HG03354 (cell line): ENCODE measurements around the gene TCP11.

Experiments used
- ATAC-seq: cut with Tn5 transposase; IDR thresholded peaks from one replicate; pipeline ENCODE4 v1.9.1; 2021; ENCODE audit warnings: mild to moderate bottlenecking; ENCODE audit not compliant: unreplicated experiment, poor library complexity, severe bottlenecking

TCP11 gene

GRCh38 chr6:35083507-35083906 is 57.6 kb downstream of the TCP11 start:
- ATAC-seq: no peak

DNA sequence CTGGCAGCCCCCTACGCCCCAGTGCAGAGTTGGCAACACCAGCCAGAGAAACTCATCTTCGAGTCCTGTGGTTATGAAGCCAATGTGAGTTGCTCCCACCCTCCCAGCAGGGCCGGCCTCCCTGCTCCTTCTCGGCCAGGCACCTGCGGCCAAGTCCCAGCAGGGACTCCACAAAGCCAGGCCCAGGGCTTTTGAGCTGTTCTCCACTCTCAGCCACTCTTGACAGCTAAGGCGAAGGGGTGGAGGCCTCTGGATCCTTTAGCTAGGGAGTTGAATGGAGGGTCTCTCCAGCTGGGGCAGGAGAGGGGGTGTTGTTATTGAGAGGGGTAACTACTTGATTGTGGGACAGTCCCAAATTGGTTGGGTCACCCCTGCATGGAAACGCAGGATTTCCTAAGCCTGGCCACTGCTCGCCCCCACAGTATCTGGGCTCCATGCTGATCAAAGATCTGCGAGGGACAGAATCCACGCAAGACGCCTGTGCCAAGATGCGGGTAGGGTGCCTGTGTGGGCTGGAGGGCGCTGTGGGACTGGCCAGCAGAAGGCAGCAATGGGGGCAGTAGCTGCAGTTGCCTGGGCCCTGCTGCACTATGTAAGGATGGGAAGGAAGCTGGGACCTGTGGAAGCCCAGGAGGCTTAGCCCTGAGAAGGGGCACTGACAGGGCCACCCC is 58.3 kb downstream of the TCP11 start:
- no peak for ATAC-seq

GRCh38 chr6:35082046-35082732 is 59.0 kb downstream of the TCP11 start:
- no peak for ATAC-seq

DNA sequence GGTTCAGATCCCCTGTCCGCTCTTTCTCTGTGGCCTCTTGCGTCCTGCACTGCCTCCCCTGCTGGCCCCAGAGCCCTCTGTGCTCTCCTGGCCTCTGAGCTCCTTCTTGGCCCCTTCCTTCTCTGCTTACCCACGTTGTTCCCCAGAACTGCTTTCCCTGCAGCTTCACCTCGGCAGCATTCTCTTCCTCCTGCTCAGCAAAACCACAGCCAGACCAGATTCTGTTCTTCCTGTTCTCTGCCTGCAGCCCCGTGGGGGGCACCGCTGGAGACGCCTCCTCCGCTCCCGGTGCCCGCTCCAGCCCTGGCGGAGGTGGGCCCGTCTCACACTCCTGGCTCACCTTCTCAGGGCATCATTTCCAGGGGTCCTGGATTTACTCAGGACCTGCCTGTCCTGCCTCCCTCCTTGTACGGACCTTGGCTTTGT is 59.7 kb downstream of the TCP11 start:
- no peak for ATAC-seq

GRCh38 chr6:35080821-35081425 is 60.2 kb downstream of the TCP11 start:
- ATAC-seq: no peak

DNA sequence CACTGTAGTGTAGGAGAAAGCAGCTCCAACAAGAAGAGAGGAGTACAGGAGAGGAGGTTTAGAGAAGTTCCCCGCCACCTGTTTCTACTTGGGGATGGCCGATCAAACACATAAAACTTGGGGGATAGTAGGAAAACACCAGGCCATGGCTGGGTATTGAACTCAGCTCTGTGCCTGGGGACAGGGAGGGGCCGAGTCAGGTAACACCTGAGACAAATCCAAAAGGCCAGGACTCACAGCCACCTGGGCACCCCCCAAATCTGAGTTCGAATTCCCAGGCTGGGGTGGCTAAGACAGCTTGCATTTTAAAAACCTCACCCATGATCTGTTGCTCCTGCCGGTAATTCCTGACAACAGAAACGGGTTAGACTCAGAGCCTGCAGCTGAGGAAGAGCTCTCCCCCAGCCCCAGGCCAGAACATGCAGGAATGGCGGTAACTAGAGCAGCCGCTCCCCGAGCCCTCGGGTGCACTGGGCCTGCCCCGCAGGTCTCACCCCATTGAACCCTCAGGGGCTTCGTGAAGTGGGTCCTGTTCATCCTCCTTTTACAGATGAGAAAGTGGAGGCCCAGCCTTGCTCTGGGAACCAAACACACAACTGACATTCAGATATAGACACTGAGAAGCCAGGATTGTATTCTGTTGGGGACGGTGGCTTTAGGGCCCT is 61.0 kb downstream of the TCP11 start:
- ATAC-seq: no peak

GRCh38 chr6:35079311-35080000 is 61.7 kb downstream of the TCP11 start:
- ATAC-seq: no peak

- no peak for ATAC-seq
Measured at GRCh38 chr6:35078896-35079295, 62.2 kb downstream of the TCP11 start.

DNA sequence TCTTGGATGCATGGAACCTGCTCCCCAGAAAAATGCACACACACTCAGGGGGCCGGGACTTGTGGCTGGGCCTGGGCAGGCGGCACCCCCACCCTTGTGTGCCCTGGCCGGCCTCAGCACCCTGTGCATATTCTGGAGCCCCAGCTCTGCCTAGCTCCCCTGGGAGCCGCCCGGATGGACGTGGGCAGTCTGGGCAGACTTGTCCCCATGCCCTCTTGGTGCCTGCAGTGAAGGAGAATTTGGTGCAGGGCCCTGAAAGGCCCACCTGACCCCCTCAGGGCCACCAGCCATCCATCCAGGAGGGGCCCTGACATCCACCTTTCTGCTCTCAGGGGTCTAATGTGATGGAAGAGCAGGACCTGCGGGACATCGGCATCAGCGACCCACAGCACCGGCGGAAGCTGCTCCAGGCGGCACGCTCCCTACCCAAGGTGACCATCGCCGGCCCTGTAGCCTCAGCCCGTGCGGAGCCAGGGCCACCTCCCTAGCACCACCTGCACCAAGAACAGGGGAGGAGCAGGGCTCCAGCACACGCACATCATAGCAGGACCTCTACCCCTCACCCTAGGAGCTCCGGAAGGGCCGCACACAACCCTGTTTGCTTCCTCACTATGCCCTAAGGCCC is 62.8 kb downstream of the TCP11 start:
- no peak for ATAC-seq

DNA sequence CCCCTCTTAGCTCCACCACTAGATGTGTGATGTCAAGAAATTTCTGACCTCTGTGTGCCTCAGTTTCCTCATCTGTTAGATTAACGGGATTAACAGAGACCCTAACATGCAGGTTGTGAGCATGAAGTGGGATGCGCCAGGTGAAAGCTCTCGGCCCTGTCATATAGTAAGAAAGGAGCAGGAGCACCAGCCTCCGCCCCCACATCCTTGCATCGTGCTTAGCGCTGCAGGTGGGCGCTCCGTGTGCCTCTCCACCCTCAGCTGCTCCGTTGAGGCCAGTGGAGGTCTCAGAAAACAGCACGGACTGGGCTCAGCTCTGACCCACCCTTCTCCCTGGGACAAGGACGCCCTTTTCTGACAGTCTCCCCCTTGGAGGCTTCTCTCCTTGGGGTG is 63.4 kb downstream of the TCP11 start:
- no peak for ATAC-seq

DNA sequence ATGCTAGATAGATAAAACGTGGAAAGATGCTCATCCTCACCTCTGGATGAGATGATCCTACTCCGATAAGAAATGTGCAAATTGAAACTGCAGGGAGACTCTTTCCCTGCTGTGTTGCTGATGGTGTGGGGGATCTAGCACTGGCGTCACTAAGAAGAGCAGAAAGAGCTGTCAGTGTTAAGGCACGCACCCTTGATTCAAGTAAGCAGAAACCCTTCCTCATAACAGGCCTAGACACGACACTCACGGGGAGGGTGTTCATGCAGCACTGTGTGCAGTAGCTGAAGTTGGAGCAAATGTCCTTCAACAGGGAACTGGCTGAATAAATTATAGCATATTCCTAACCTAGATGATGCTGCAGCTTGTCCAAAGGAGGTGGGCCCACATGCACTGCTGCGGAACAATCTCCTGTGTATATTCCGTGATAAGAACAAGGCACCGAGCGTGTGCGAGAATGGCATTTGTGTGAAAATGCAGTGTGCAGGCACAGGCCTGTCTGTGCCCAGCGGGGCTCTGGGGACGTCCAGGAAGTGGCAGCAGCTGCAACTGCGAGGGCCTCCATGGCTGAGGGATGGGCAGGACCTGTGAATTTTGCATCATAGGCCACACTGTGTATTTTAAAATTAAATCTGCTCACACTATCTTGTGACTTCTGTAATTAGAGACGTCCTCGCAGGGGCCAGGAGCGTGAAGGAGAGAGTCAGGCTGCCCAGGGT is 64.0 kb downstream of the TCP11 start:
- ATAC-seq: no peak

GRCh38 chr6:35073766-35074471 is 67.2 kb downstream of the TCP11 start:
- no peak for ATAC-seq

DNA sequence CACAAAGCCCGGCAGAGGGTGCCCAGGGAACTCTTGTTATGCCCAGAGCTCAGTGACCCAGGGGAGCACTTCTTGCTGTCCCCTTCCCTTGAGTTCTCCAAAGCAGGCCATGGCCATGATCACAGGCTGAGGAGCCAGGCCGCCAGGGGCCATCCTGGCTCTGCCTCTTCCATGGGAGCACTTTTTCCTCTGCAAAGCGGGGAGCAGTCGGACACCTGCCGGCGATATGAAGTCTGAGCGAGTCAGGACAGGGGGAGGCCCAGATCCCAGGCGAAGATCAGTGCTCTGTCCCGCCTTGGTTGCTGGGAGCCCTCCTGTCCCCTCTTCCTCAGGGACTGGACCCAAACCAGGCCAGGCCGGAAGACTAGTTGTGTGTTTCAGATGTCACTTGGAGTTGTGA is 67.9 kb downstream of the TCP11 start:
- no peak for ATAC-seq

DNA sequence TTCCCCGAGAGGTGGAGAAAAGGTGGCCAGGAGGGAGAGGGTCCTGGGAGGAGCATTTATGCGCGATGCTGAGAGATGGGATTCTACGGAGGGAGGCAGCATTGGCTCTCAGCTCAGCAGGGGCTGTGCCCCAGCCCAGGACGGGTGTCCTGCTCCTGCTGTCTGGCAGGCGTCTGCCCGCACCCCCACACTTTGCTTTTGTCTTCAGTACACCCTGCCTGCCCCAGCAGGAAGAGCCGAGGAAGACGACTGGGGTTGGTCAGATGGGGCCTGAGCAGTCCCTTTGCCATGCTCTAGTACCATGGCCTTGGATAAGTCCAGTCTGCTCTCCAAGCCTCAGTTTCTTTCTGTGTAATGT is 68.5 kb downstream of the TCP11 start:
- no peak for ATAC-seq

GRCh38 chr6:35072051-35072697 is 69.0 kb downstream of the TCP11 start:
- ATAC-seq: no peak

- ATAC-seq: no peak
Measured at GRCh38 chr6:35071347-35071994, 69.7 kb downstream of the TCP11 start.

GRCh38 chr6:35070111-35070510 is 71.0 kb downstream of the TCP11 start:
- no peak for ATAC-seq

GRCh38 chr6:35069262-35069661 is 71.9 kb downstream of the TCP11 start:
- ATAC-seq: no peak
